ENCODE measurements around the gene CHD2. TPM values are rescaled to one million over a fixed set of nuclear protein-coding genes. Genes with fewer than 3 reads are reported as not detected.

Gene CHD2
- total and polyA plus RNA-seq, 2 donors (not counting 3 experiments of a cell fraction or from before 2014, with no cell fraction given): 53.8 to 97.9 TPM

DNA sequence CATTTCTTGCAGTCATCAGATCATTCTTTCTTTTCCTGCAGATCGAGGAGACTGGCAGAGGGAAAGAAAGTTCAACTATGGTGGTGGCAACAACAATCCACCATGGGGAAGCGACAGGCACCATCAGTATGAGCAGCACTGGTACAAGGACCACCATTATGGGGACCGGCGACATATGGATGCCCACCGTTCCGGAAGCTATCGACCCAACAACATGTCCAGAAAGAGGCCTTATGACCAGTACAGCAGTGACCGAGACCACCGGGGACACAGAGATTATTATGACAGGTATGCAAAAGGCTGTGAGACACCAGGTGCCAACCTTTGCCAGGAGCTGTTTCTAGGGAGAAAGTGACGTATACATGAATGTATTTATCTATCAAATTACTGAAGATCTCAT lies 119.8 kb downstream of the CHD2 start:
- Histone ChIP-seq H2AFZ (ENCODE audit: low read depth, low read length) (no peak overlapping the region), H3K79me2 (ENCODE audit: control insufficient read depth, insufficient read depth, low read length) (peaks cover 33% of the 10 kb centered on the region), H3K9me1 (replicated peaks; ENCODE audit: control insufficient read depth, extremely low read depth, insufficient read depth, low read length) (no peaks in the 10 kb centered on the region), H3K27me3 (ENCODE audit: control insufficient read depth in 2 of 2, insufficient read depth in 2 of 2, low read length in 2 of 2) (no peaks in the 10 kb centered on the region), H3K4me3 (replicated peaks in 1 of 3; ENCODE audit: insufficient read depth in 1 of 3, low read depth in 1 of 3, low read length in 3 of 3) (no peak overlapping the region), H3K4me1 (ENCODE audit: control insufficient read depth, extremely low read depth, insufficient read depth, low read length) (no peaks in the 10 kb centered on the region), H4K20me1 (replicated peaks; ENCODE audit: control insufficient read depth, extremely low read depth, insufficient read depth, low read length) (no peaks in the 10 kb centered on the region), H3K4me2 (ENCODE audit: insufficient read depth, low read length) (no peak overlapping the region), H3K27ac (ENCODE audit: insufficient read depth, low read depth, low read length) (no peak overlapping the region), H3K9ac (replicated peaks; ENCODE audit: extremely low read depth, insufficient read depth, low read length) (no peak overlapping the region), H3K36me3 (ENCODE audit: control insufficient read depth in 2 of 2, extremely low read depth in 1 of 2, insufficient read depth in 2 of 2, low read length in 2 of 2) (peaks cover 41 to 49% of the 10 kb centered on the region in 2 experiments), H3K9me3 (replicated peaks; ENCODE audit: control insufficient read depth, insufficient read depth, low read length) (no peaks in the 10 kb centered on the region)
- TF ChIP-seq FOS (IDR thresholded peaks at IDR 0.05; ENCODE audit: borderline replicate concordance, insufficient read depth, low read length) (no peak), POLR2A (IDR thresholded peaks at IDR 0.05; ENCODE audit: low read depth, low read length) (no peak), GATA2 (IDR thresholded peaks at IDR 0.05; ENCODE audit: insufficient read depth, insufficient read length, low read depth, low read length) (no peak), MYC (IDR thresholded peaks at IDR 0.05; ENCODE audit: low read depth, low read length) (no peak), EZH2 (IDR thresholded peaks at IDR 0.05; ENCODE audit: borderline replicate concordance, low read depth, low read length, severe bottlenecking) (no peak), POLR2AphosphoS5 (IDR thresholded peaks at IDR 0.05; ENCODE audit: insufficient read depth, low read depth, low read length) (no peak), JUN (IDR thresholded peaks at IDR 0.05; ENCODE audit: borderline replicate concordance, insufficient read depth, insufficient read length, low read depth) (no peak)
- TF ChIP-seq, protein P1, sequence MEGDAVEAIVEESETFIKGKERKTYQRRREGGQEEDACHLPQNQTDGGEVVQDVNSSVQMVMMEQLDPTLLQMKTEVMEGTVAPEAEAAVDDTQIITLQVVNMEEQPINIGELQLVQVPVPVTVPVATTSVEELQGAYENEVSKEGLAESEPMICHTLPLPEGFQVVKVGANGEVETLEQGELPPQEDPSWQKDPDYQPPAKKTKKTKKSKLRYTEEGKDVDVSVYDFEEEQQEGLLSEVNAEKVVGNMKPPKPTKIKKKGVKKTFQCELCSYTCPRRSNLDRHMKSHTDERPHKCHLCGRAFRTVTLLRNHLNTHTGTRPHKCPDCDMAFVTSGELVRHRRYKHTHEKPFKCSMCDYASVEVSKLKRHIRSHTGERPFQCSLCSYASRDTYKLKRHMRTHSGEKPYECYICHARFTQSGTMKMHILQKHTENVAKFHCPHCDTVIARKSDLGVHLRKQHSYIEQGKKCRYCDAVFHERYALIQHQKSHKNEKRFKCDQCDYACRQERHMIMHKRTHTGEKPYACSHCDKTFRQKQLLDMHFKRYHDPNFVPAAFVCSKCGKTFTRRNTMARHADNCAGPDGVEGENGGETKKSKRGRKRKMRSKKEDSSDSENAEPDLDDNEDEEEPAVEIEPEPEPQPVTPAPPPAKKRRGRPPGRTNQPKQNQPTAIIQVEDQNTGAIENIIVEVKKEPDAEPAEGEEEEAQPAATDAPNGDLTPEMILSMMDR (IDR thresholded peaks at IDR 0.05; ENCODE audit: extremely low read depth in 1 of 2, insufficient read depth in 1 of 2, low read depth in 1 of 2, low read length in 2 of 2): no peak
- TF ChIP-seq, protein P2, sequence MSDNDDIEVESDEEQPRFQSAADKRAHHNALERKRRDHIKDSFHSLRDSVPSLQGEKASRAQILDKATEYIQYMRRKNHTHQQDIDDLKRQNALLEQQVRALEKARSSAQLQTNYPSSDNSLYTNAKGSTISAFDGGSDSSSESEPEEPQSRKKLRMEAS (IDR thresholded peaks at IDR 0.05; ENCODE audit: insufficient read depth, insufficient read length): no peak
- DNase-seq (ENCODE audit: low read depth, low spot score): no peak
- no peak for FAIRE-seq
- ChIA-PET POLR2A (no interaction called here), CTCF (interaction anchor here (1.4 to 3.0 kb wide), 2 partner anchors 10 to 224 kb away, joined by 3 to 11 read pairs; no protein-coding TSS in a partner anchor)
- intact Hi-C loops (cut with micrococcal nuclease): loop anchor here (5.0 kb wide), 1 partner anchor 223 kb away; no protein-coding TSS in a partner anchor
- no TSS peak for BruUV-seq (replicated peaks)
- dilution Hi-C loops (cut with MboI; ENCODE audit: extremely low pct_ligation_motif_present, low sequenced_read_pairs): no loop called here
